K562 (cell line): ENCODE data around the gene ST6GALNAC1. TPM values are rescaled to one million over a fixed set of nuclear protein-coding genes. Genes with fewer than 3 reads are reported as not detected.

ENCODE experiments used
- ATAC-seq: fragments of 200-7000 bp; cut with Tn5 transposase; 3 replicates; pipeline ENCODE4 v1.9.1; 2020; ENCODE audit warnings: moderate library complexity
- BruUV-seq: library from RNA; stranded (reverse); fragments of 400-500 nt; replicated peaks from 2 replicates; lab custom pipeline; 2021; lab: Mats Ljungman, UMichigan
- CTCF ChIA-PET: fragments of 300-600 bp; formaldehyde crosslinking; extraction: SDS; loops from one replicate; lab custom pipeline; 2021; ENCODE audit warnings: low intra/inter-chr PET ratio; lab: Yijun Ruan, JAX
- POLR2A ChIA-PET: fragments of 300-600, 350-650 bp; sonication (Branson Sonifier 250); formaldehyde crosslinking; extraction: SDS; loops from one replicate; lab custom pipeline; 2021; ENCODE audit warnings: antibody characterized with exemption, inconsistent platforms; lab: Yijun Ruan, JAX
- DNase-seq, 4 experiments: peaks; one replicate each; pipeline versions ENCODE4 v3.0.0 to v3.0.0-alpha.2; 2011 to 2018; ENCODE audit warnings: low spot score in 3 of 4, mixed read lengths in 3 of 4; ENCODE audit errors: extremely low read depth in 1 of 4
- FAIRE-seq: peaks from 2 replicates; lab custom pipeline; 2011; peaks lifted over from hg19 to GRCh38; lab: Jason Lieb, UNC
- H2AFZ ChIP-seq: 2 replicates; pipeline ENCODE4 v1.6.0; 2011; ENCODE audit warnings: low read depth, low read length, control low read depth, inconsistent platforms
- H3K27ac ChIP-seq: fragments of 200-600 bp; 3 replicates; pipeline ENCODE4 v1.8.0; 2011; ENCODE audit warnings: low read depth, mild to moderate bottlenecking, control low read depth, inconsistent platforms, low read length, moderate library complexity, mixed read lengths; ENCODE audit errors: extremely low read depth
- H3K27me3 ChIP-seq, 2 experiments: fragments of 300-600 bp in 1 of 2; 2 replicates in 1 of 2; 3 replicates in 1 of 2; pipeline versions ENCODE4 v1.6.0 to v1.8.0; 2011; ENCODE audit warnings: inconsistent platforms in 2 of 2, low read length in 2 of 2, mild to moderate bottlenecking in 1 of 2, mixed read lengths in 1 of 2, moderate library complexity in 1 of 2; ENCODE audit not compliant: control insufficient read depth in 2 of 2, insufficient read depth in 2 of 2
- H3K36me3 ChIP-seq: fragments of 300-600 bp; 3 replicates; pipeline ENCODE4 v1.8.0; 2011; ENCODE audit warnings: mild to moderate bottlenecking, low read length, inconsistent platforms; ENCODE audit not compliant: control insufficient read depth, insufficient read depth
- H3K4me1 ChIP-seq, 2 experiments: fragments of 200-600 bp in 1 of 2; replicated peaks in 1 of 2; 2 replicates in 1 of 2; 3 replicates in 1 of 2; pipeline versions ENCODE4 v1.5.1 to v1.8.0; 2011; ENCODE audit warnings: inconsistent platforms in 2 of 2, low read length in 2 of 2, mild to moderate bottlenecking in 1 of 2, mixed read lengths in 1 of 2, moderate library complexity in 1 of 2; ENCODE audit not compliant: control insufficient read depth in 2 of 2, insufficient read depth in 2 of 2
- H3K4me2 ChIP-seq: 2 replicates; pipeline ENCODE4 v1.6.1; 2011; ENCODE audit warnings: low read length, control low read depth, inconsistent platforms, mixed read lengths; ENCODE audit not compliant: insufficient read depth
- H3K4me3 ChIP-seq: fragments of 200-600 bp; sonication (generic), shearing (Covaris generic); 2 replicates; pipeline ENCODE4 v1.5.1; 2016; ENCODE audit warnings: control low read depth, inconsistent platforms
- H3K79me2 ChIP-seq: fragments of 200-600 bp; 3 replicates; pipeline ENCODE4 v1.8.0; 2011; ENCODE audit warnings: low read length, inconsistent platforms; ENCODE audit not compliant: control insufficient read depth, insufficient read depth
- H3K9ac ChIP-seq, 2 experiments: 2 replicates each; pipeline versions ENCODE4 v1.6.0 to v1.6.1; 2011; ENCODE audit warnings: low read depth in 2 of 2, low read length in 2 of 2, control low read depth in 1 of 2, inconsistent platforms in 1 of 2, mild to moderate bottlenecking in 1 of 2, mixed read lengths in 1 of 2; ENCODE audit not compliant: insufficient read depth in 1 of 2
- H3K9me1 ChIP-seq: one replicate; pipeline ENCODE4 v1.6.0; 2011; ENCODE audit warnings: inconsistent platforms, mild to moderate bottlenecking, low read length, moderate library complexity; ENCODE audit not compliant: control insufficient read depth, insufficient read depth
- H3K9me3 ChIP-seq: replicated peaks from 2 replicates; pipeline ENCODE4 v1.5.1; 2011; ENCODE audit warnings: low read depth, low read length, inconsistent platforms; ENCODE audit not compliant: control insufficient read depth, insufficient read depth
- H4K20me1 ChIP-seq: replicated peaks from 2 replicates; pipeline ENCODE4 v1.6.1; 2011; ENCODE audit warnings: low read length, inconsistent platforms, mixed read lengths; ENCODE audit not compliant: control insufficient read depth, insufficient read depth
- BHLHE40 ChIP-seq: IDR thresholded peaks from 2 replicates; pipeline ENCODE4 v1.6.1; 2011; ENCODE audit warnings: low read length, improper control_type of control experiment
- CHCHD3 ChIP-seq: fragments of 250-450 bp; sonication (Bioruptor Pico); IDR thresholded peaks from 2 replicates; pipeline ENCODE4 v2.1.2; 2022; ENCODE audit warnings: mild to moderate bottlenecking
- CHD1 ChIP-seq: fragments of 200-600 bp; sonication (generic); IDR thresholded peaks from one replicate; pipeline ENCODE4 v1.6.1; 2012; ENCODE audit warnings: mild to moderate bottlenecking, moderate library complexity, low read length, inconsistent platforms
- GABPB2 ChIP-seq: fragments of 250-450 bp; sonication (Bioruptor Pico); conservative IDR thresholded peaks from 2 replicates; pipeline ENCODE4 v1.5.1; 2021; ENCODE audit warnings: mild to moderate bottlenecking
- ILF3 ChIP-seq: fragments of 450-650 bp; IDR thresholded peaks from 2 replicates; pipeline ENCODE4 v1.6.1; 2018; ENCODE audit warnings: antibody characterized with exemption, mild to moderate bottlenecking, moderate library complexity, borderline replicate concordance
- KAT2B ChIP-seq: IDR thresholded peaks from one replicate; pipeline ENCODE4 v1.6.1; 2012; ENCODE audit warnings: low read depth, mild to moderate bottlenecking, control low read depth, inconsistent platforms, low read length, moderate library complexity
- MAFK ChIP-seq: IDR thresholded peaks from 2 replicates; pipeline ENCODE4 v1.6.1; 2011; ENCODE audit warnings: low read length, improper control_type of control experiment
- NCOA2 ChIP-seq, 2 experiments: fragments of 450-650 bp; IDR thresholded peaks; 2 replicates each; pipeline ENCODE4 v1.6.1; 2018; ENCODE audit warnings: mild to moderate bottlenecking in 2 of 2, moderate library complexity in 1 of 2; ENCODE audit not compliant: partially characterized antibody in 2 of 2
- NR1H2 ChIP-seq: sonication (generic); formaldehyde crosslinking; IDR thresholded peaks from 2 replicates; pipeline ENCODE4 v1.4.0; 2020; ENCODE audit warnings: mild to moderate bottlenecking, missing genetic modification reagents
- TBP ChIP-seq: optimal IDR thresholded peaks from 2 replicates; pipeline ENCODE3; 2011; ENCODE audit warnings: low read depth, low read length, improper control_type of control experiment
- ZNF143 ChIP-seq: sonication (generic); formaldehyde crosslinking; IDR thresholded peaks from 2 replicates; pipeline ENCODE4 v1.9.0; 2022; ENCODE audit warnings: mild to moderate bottlenecking, missing genetic modification reagents
- ZNF384 ChIP-seq: IDR thresholded peaks from 2 replicates; pipeline ENCODE4 v1.6.1; 2012; ENCODE audit warnings: low read depth, low read length, improper control_type of control experiment
- WGBS: fragments of 100-300 bp; shearing (Covaris generic); methylation state at CpG from one replicate; pipeline ENCODE4 v1.1.6; 2016; ENCODE audit warnings: low coverage, mixed read lengths; ENCODE audit not compliant: insufficient coverage; ENCODE audit errors: missing lambda C conversion rate; 5-methylcytosine and 5-hydroxymethylcytosine counted together
- in situ Hi-C: fragments of 300-500 bp; cut with MboI; formaldehyde crosslinking; loops from 4 replicates; pipeline ENCODE4 v1.15.0; 2018; ENCODE audit warnings: inconsistent platforms, mixed read lengths
- intact Hi-C: fragments of 100-400 bp; cut with micrococcal nuclease; formaldehyde crosslinking; loops from 2 replicates; pipeline ENCODE4 v1.14.2; 2022
- polyA plus RNA-seq, 8 experiments: library from polyadenylated mRNA; depleted of rRNA in 4 of 8; stranded (reverse) in 5 of 8; unstranded in 3 of 8; fragments of >200 nt; fragmentation: Nextera tagmentation in 2 of 8; fragmentation: Illumina TruSeq in 1 of 8; extraction: Ambion mirVana in 2 of 8; extraction: Trizol in 1 of 8; gene quantifications; 2 replicates each; pipeline versions ENCODE4 v1.2.1 to v1.2.3, GENCODE V29; 2011 to 2014; ENCODE audit warnings: inconsistent platforms in 1 of 8, missing spikeins in 1 of 8
- total RNA-seq, 7 experiments: library from RNA; depleted of rRNA in 6 of 7; stranded (reverse); fragments of >200 nt in 6 of 7; fragmentation: Illumina TruSeq in 2 of 7; extraction: Trizol in 2 of 7; gene quantifications; 2 replicates each; pipeline versions ENCODE4 v1.2.1 to v1.2.3, GENCODE V29; 2011 to 2021; ENCODE audit warnings: low replicate concordance in 1 of 7
- TF ChIP-seq, protein P1 (sequence below): fragments of 450-650 bp; IDR thresholded peaks from 2 replicates; pipeline ENCODE4 v1.6.1; 2018; ENCODE audit warnings: mild to moderate bottlenecking, low read depth; ENCODE audit not compliant: partially characterized antibody
- TF ChIP-seq, protein P2 (sequence below): fragments of 250-450 bp; sonication (Bioruptor Pico); IDR thresholded peaks from 2 replicates; pipeline ENCODE4 v1.8.0; 2021; ENCODE audit warnings: moderate library complexity, mild to moderate bottlenecking, inconsistent platforms

The ST6GALNAC1 gene
- total and polyA plus RNA-seq, 9 of the 15 experiments (the other 6 are each of a cell fraction or from before 2014, with no cell fraction given): 20.6 to 68.4 (median 50.5) TPM

DNA sequence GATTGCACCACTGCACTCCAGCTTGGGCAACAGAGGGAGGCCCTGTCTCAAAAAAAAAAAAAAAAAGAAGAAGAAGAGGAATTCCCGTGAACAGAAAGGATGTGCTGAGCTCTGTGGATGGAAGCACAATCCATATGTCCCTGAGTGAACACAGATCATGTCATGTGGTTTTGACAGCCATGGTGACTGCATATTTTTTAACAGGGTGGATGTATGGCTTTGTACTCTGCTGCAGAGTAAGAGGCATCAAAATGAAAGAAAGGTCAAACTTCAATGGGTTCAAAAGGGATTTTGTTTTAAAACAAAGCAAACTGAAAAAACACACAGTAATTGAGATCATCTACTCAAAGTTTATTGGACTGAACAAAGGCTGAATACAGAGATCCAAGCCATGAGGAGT lies 35.7 kb upstream of the ST6GALNAC1 start:
- H3K36me3 ChIP-seq: no peaks in the 10 kb centered on the region
- H3K9ac ChIP-seq: no peak overlapping the region
- H3K9me1 ChIP-seq: no peaks in the 10 kb centered on the region
- H3K9me3 ChIP-seq: no peaks in the 10 kb centered on the region
- H3K79me2 ChIP-seq: no peaks in the 10 kb centered on the region
- no peak overlapping the region for H3K4me3 ChIP-seq
- no peak overlapping the region for H2AFZ ChIP-seq
- FAIRE-seq (no peak), DNase-seq (no peak), ATAC-seq (no peak)
- no peak overlapping the region for H3K27ac ChIP-seq
- H3K27me3 ChIP-seq: no peaks in the 10 kb centered on the region
- peaks cover 18 to 42% of the 10 kb centered on the region in 2 experiments for H3K4me1 ChIP-seq
- CTCF ChIA-PET: no interaction called here
- no CpG with 5 or more reads among the region's 1 CpG for WGBS
- H4K20me1 ChIP-seq: no peaks in the 10 kb centered on the region; the same call in none of the 2 replicates
- H3K4me2 ChIP-seq: no peak overlapping the region
- no TSS peak for BruUV-seq
- in situ Hi-C loops: no loop called here
- POLR2A ChIA-PET: interaction anchor here (0.6 kb wide), 1 partner anchor 178 kb away, joined by 3 read pairs; the partner anchor contains the start of gene RHBDF2
- intact Hi-C loops: no loop called here
- TF ChIP-seq ILF3 (no peak), ZNF384 (no peak), CHD1 (no peak), TBP (no peak), NCOA2 (IDR thresholded peaks at IDR 0.05; ENCODE audit: partially characterized antibody in 2 of 2) (no peak), BHLHE40 (no peak), MAFK (no peak), ZNF143 (CRISPR knock-in tag) (no peak), KAT2B (no peak), NR1H2 (CRISPR knock-in tag) (no peak), CHCHD3 (CRISPR knock-in tag) (no peak), GABPB2 (CRISPR knock-in tag) (no peak)
- TF ChIP-seq, protein P1, sequence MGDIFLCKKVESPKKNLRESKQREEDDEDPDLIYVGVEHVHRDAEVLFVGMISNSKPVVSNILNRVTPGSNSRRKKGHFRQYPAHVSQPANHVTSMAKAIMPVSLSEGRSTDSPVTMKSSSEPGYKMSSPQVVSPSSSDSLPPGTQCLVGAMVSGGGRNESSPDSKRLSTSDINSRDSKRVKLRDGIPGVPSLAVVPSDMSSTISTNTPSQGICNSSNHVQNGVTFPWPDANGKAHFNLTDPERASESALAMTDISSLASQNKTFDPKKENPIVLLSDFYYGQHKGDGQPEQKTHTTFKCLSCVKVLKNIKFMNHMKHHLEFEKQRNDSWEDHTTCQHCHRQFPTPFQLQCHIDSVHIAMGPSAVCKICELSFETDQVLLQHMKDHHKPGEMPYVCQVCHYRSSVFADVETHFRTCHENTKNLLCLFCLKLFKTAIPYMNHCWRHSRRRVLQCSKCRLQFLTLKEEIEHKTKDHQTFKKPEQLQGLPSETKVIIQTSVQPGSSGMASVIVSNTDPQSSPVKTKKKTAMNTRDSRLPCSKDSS: no peak
- TF ChIP-seq, protein P2, sequence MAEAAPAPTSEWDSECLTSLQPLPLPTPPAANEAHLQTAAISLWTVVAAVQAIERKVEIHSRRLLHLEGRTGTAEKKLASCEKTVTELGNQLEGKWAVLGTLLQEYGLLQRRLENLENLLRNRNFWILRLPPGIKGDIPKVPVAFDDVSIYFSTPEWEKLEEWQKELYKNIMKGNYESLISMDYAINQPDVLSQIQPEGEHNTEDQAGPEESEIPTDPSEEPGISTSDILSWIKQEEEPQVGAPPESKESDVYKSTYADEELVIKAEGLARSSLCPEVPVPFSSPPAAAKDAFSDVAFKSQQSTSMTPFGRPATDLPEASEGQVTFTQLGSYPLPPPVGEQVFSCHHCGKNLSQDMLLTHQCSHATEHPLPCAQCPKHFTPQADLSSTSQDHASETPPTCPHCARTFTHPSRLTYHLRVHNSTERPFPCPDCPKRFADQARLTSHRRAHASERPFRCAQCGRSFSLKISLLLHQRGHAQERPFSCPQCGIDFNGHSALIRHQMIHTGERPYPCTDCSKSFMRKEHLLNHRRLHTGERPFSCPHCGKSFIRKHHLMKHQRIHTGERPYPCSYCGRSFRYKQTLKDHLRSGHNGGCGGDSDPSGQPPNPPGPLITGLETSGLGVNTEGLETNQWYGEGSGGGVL (CRISPR knock-in tag): no peak
